H9 (cell line): Measurements from ENCODE around the gene DYRK1A. TPM values are rescaled to one million over a fixed set of nuclear protein-coding genes. Genes with fewer than 3 reads are reported as not detected.

Experiments used
- DNase-seq: peaks from one replicate; pipeline ENCODE4 v3.0.0-alpha.2; 2017
- H2AFZ ChIP-seq: one replicate; pipeline ENCODE4 v1.6.1; 2013; ENCODE audit warnings: mild to moderate bottlenecking, low read length, control low read depth, moderate library complexity
- H2AK5ac ChIP-seq: 2 replicates; pipeline ENCODE4 v1.6.1; 2013; ENCODE audit warnings: low read length, control low read depth, mixed read lengths; ENCODE audit not compliant: insufficient read length
- H2BK120ac ChIP-seq: one replicate; pipeline ENCODE4 v1.6.1; 2013; ENCODE audit warnings: low read depth, mild to moderate bottlenecking, low read length, control low read depth, inconsistent platforms; ENCODE audit not compliant: poor library complexity, severe bottlenecking
- H2BK12ac ChIP-seq: 2 replicates; pipeline ENCODE4 v1.6.1; 2013; ENCODE audit warnings: low read length, control low read depth, mixed read lengths, low read depth; ENCODE audit not compliant: insufficient read length
- H2BK15ac ChIP-seq: 2 replicates; pipeline ENCODE4 v1.6.1; 2013; ENCODE audit warnings: low read depth, low read length, control low read depth
- H2BK20ac ChIP-seq: one replicate; pipeline ENCODE4 v1.6.1; 2013; ENCODE audit warnings: low read depth, mild to moderate bottlenecking, low read length, control low read depth, inconsistent platforms; ENCODE audit not compliant: poor library complexity, severe bottlenecking
- H2BK5ac ChIP-seq: 2 replicates; pipeline ENCODE4 v1.6.1; 2013; ENCODE audit warnings: low read length, control low read depth, mixed read lengths; ENCODE audit not compliant: insufficient read length
- H3K14ac ChIP-seq: 2 replicates; pipeline ENCODE4 v1.6.1; 2013; ENCODE audit warnings: low read length, control low read depth; ENCODE audit not compliant: insufficient read depth
- H3K18ac ChIP-seq: 2 replicates; pipeline ENCODE4 v1.6.1; 2013; ENCODE audit warnings: low read depth, mild to moderate bottlenecking, mixed read lengths, low read length, control low read depth; ENCODE audit not compliant: insufficient read length
- H3K23ac ChIP-seq: 2 replicates; pipeline ENCODE4 v1.6.1; 2013; ENCODE audit warnings: low read length, control low read depth, mixed read lengths, low read depth; ENCODE audit not compliant: insufficient read length
- H3K23me2 ChIP-seq: 2 replicates; pipeline ENCODE4 v1.6.1; 2013; ENCODE audit warnings: low read depth, mild to moderate bottlenecking, mixed read lengths, low read length, control low read depth; ENCODE audit not compliant: insufficient read length, poor library complexity, severe bottlenecking
- H3K27ac ChIP-seq: 2 replicates; pipeline ENCODE4 v1.5.1; 2013; ENCODE audit warnings: low read length, control low read depth, mixed read lengths, low read depth; ENCODE audit not compliant: insufficient read length
- H3K27me3 ChIP-seq: 2 replicates; pipeline ENCODE4 v1.6.1; 2013; ENCODE audit warnings: low read length, control low read depth, inconsistent platforms; ENCODE audit not compliant: insufficient read depth
- H3K4ac ChIP-seq: 2 replicates; pipeline ENCODE4 v1.6.1; 2013; ENCODE audit warnings: low read depth, mild to moderate bottlenecking, control low read depth, inconsistent platforms, low read length, moderate library complexity
- H3K4me1 ChIP-seq: 2 replicates; pipeline ENCODE4 v1.6.1; 2013; ENCODE audit warnings: low read length, control low read depth, inconsistent platforms; ENCODE audit not compliant: insufficient read depth
- H3K4me2 ChIP-seq: 2 replicates; pipeline ENCODE4 v1.6.1; 2013; ENCODE audit warnings: low read length, control low read depth, mixed read lengths; ENCODE audit not compliant: insufficient read length, insufficient read depth
- H3K56ac ChIP-seq: 2 replicates; pipeline ENCODE4 v1.6.1; 2013; ENCODE audit warnings: low read depth, mild to moderate bottlenecking, mixed read lengths, low read length, control low read depth; ENCODE audit not compliant: insufficient read length
- H3K79me1 ChIP-seq: 2 replicates; pipeline ENCODE4 v1.6.1; 2013; ENCODE audit warnings: low read depth, mild to moderate bottlenecking, moderate library complexity, low read length, control low read depth, inconsistent platforms; ENCODE audit not compliant: insufficient read depth, poor library complexity, severe bottlenecking
- H3K79me2 ChIP-seq: 2 replicates; pipeline ENCODE4 v1.6.1; 2013; ENCODE audit warnings: low read length, control low read depth, inconsistent platforms; ENCODE audit not compliant: insufficient read depth
- H3K9ac ChIP-seq: 2 replicates; pipeline ENCODE4 v1.6.1; 2013; ENCODE audit warnings: low read length, control low read depth, mixed read lengths; ENCODE audit not compliant: insufficient read length; ENCODE audit errors: extremely low read depth
- H3K9me3 ChIP-seq: one replicate; pipeline ENCODE4 v1.6.1; 2013; ENCODE audit warnings: low read depth, low read length, inconsistent platforms; ENCODE audit not compliant: control insufficient read depth
- H3T11ph ChIP-seq: one replicate; pipeline ENCODE4 v1.6.1; 2013; ENCODE audit warnings: mild to moderate bottlenecking, low read length, control low read depth, inconsistent platforms
- H4K20me1 ChIP-seq: one replicate; pipeline ENCODE4 v1.6.1; 2013; ENCODE audit not compliant: control insufficient read depth, insufficient read length, insufficient read depth
- H4K5ac ChIP-seq: 2 replicates; pipeline ENCODE4 v1.6.1; 2013; ENCODE audit warnings: low read depth, mild to moderate bottlenecking, mixed read lengths, low read length, control low read depth; ENCODE audit not compliant: insufficient read length
- H4K8ac ChIP-seq: replicated peaks from 2 replicates; pipeline ENCODE4 v1.6.1; 2013; ENCODE audit warnings: low read length, control low read depth, mixed read lengths, low read depth; ENCODE audit not compliant: insufficient read length
- H4K91ac ChIP-seq: 2 replicates; pipeline ENCODE4 v1.6.1; 2013; ENCODE audit warnings: low read depth, mild to moderate bottlenecking, moderate library complexity, mixed read lengths, low read length, control low read depth; ENCODE audit not compliant: insufficient read length
- H3K27ac Mint-ChIP-seq, 3 experiments: 2 replicates in 2 of 3; 3 replicates in 1 of 3; pipeline ENCODE4 v1.8.0; 2020 to 2021; ENCODE audit warnings: mixed read lengths in 3 of 3, mild to moderate bottlenecking in 1 of 3, moderate library complexity in 1 of 3
- H3K27me3 Mint-ChIP-seq: 2 replicates; pipeline ENCODE4 v1.8.0; 2021; ENCODE audit warnings: low read depth, mild to moderate bottlenecking, moderate library complexity, mixed read lengths
- H3K36me3 Mint-ChIP-seq, 3 experiments: 2 replicates in 2 of 3; 3 replicates in 1 of 3; pipeline ENCODE4 v1.8.0; 2020 to 2021; ENCODE audit warnings: low read depth in 3 of 3, mixed read lengths in 3 of 3; ENCODE audit not compliant: insufficient read depth in 1 of 3
- H3K4me1 Mint-ChIP-seq, 2 experiments: 2 replicates each; pipeline ENCODE4 v1.8.0; 2020; ENCODE audit warnings: mixed read lengths in 2 of 2
- H3K4me3 Mint-ChIP-seq, 2 experiments: 2 replicates in 1 of 2; 3 replicates in 1 of 2; pipeline ENCODE4 v1.8.0; 2020 to 2021; ENCODE audit warnings: mild to moderate bottlenecking in 2 of 2, mixed read lengths in 2 of 2, moderate library complexity in 1 of 2
- H3K9me3 Mint-ChIP-seq, 2 experiments: 2 replicates in 1 of 2; 3 replicates in 1 of 2; pipeline ENCODE4 v1.8.0; 2020; ENCODE audit warnings: mild to moderate bottlenecking in 2 of 2, mixed read lengths in 2 of 2, moderate library complexity in 1 of 2
- CTCF ChIP-seq: fragments of 200-600 bp; sonication (generic); conservative IDR thresholded peaks from 3 replicates; pipeline ENCODE4 v1.8.0; 2021; ENCODE audit warnings: antibody characterized with exemption, mild to moderate bottlenecking
- WGBS: extraction: QIAGEN DNeasy Blood & Tissue Kit; methylation state at CpG from one replicate; pipeline ENCODE4 v1.1.7; 2013; ENCODE audit warnings: missing lambda C conversion rate, low lambda C conversion rate, mixed read lengths; ENCODE audit not compliant: insufficient read length; ENCODE audit errors: extremely low coverage; 5-methylcytosine and 5-hydroxymethylcytosine counted together
- total RNA-seq: library from RNA; stranded (reverse); gene quantifications from 2 replicates; pipeline ENCODE4 v1.2.1, GENCODE V29; 2021

DYRK1A gene
- total RNA-seq, 1 experiment from 2014 or later, result 73.6 TPM

- H3K18ac ChIP-seq, result no peak overlapping the region
- no peaks in the 10 kb centered on the region for H3K79me1 ChIP-seq
- peaks cover 2% of the 10 kb centered on the region; the same call in 1 of the 2 replicates for H3K4me1 ChIP-seq
- Mint-ChIP-seq H3K27me3 (peaks cover 2% of the 10 kb centered on the region; the same call in 1 of the 2 replicates), H3K4me3 (no peak overlapping the region), H3K9me3 (peaks cover under 1 to 3% of the 10 kb centered on the region in 2 experiments; a peak in 4 of 5 replicates), H3K27ac (no peak overlapping the region), H3K4me1 (peaks cover 18 to 21% of the 10 kb centered on the region in 2 experiments), H3K36me3 (peaks cover 0 to 1% (median 0%) of the 10 kb centered on the region in 3 experiments; a peak in 2 of 7 replicates)
- DNase-seq, result no peak
- no peak overlapping the region for H4K8ac ChIP-seq
- no peak overlapping the region for H3K4ac ChIP-seq
- TF ChIP-seq CTCF, result no peak
- H3K23me2 ChIP-seq, result no peaks in the 10 kb centered on the region
- WGBS, result no CpG with 5 or more reads among the region's 5 CpGs
- H4K91ac ChIP-seq, result no peak overlapping the region
- H3K14ac ChIP-seq, result no peak overlapping the region
- H3K56ac ChIP-seq, result no peak overlapping the region
- no peak overlapping the region for H3K23ac ChIP-seq
- no peaks in the 10 kb centered on the region for H4K20me1 ChIP-seq
- H3K27me3 ChIP-seq, result no peaks in the 10 kb centered on the region
- no peak overlapping the region for H3K9ac ChIP-seq
- no peak overlapping the region for H2BK5ac ChIP-seq
- H2BK20ac ChIP-seq, result no peak overlapping the region
- H3K27ac ChIP-seq, result no peak overlapping the region
- H3K4me2 ChIP-seq, result no peak overlapping the region
- no peak overlapping the region for H2AK5ac ChIP-seq
- no peak overlapping the region for H2BK12ac ChIP-seq
- H2BK15ac ChIP-seq, result no peak overlapping the region
- no peak overlapping the region for H4K5ac ChIP-seq
- no peaks in the 10 kb centered on the region for H3K79me2 ChIP-seq
- H2BK120ac ChIP-seq, result no peak overlapping the region
- H3T11ph ChIP-seq, result no peak overlapping the region
- no peaks in the 10 kb centered on the region for H3K9me3 ChIP-seq
- no peak overlapping the region for H2AFZ ChIP-seq
These were observed 9.9 kb upstream of the DYRK1A start for GRCh38 chr21:37356706-37357105.
